ENCODE results near the gene TARP.

DNA sequence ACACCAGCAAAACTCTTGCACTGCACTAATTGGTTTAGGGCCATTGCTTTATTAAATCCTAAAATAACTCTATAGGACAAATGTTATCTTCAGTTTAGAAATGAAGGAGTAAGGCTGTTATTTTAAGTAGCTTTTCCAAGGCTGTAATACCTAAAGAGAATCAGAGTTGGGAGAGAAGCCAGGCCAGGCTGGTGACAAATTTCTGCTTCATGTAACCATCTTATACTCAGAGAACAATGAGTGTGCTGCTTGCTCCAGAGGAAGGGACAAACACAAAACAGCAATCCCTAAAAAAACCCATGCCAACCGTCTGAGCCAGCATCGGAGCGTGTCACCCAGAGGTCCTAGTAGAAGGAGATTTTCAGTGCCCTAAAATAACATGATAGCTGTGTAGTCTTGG is 49.7 kb upstream of the TARP start:
- no peak for TF ChIP-seq POLR2A (IDR thresholded peaks at IDR 0.05)
- TF ChIP-seq, protein P1, sequence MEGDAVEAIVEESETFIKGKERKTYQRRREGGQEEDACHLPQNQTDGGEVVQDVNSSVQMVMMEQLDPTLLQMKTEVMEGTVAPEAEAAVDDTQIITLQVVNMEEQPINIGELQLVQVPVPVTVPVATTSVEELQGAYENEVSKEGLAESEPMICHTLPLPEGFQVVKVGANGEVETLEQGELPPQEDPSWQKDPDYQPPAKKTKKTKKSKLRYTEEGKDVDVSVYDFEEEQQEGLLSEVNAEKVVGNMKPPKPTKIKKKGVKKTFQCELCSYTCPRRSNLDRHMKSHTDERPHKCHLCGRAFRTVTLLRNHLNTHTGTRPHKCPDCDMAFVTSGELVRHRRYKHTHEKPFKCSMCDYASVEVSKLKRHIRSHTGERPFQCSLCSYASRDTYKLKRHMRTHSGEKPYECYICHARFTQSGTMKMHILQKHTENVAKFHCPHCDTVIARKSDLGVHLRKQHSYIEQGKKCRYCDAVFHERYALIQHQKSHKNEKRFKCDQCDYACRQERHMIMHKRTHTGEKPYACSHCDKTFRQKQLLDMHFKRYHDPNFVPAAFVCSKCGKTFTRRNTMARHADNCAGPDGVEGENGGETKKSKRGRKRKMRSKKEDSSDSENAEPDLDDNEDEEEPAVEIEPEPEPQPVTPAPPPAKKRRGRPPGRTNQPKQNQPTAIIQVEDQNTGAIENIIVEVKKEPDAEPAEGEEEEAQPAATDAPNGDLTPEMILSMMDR (IDR thresholded peaks at IDR 0.05), result no peak

All from vagina (tissue), 2 donors.